GM12878 (cell line): ENCODE results near the gene DBI.

Experiments used
- CTCF ChIP-seq, 3 experiments: IDR thresholded peaks in 2 of 3; conservative IDR thresholded peaks in 1 of 3; 2 replicates each; pipeline ENCODE4 v1.5.1; 2011; ENCODE audit warnings: low read depth in 3 of 3, low read length in 3 of 3, mild to moderate bottlenecking in 3 of 3, control low read depth in 2 of 3, moderate library complexity in 2 of 3, inconsistent platforms in 1 of 3, mixed read lengths in 1 of 3; ENCODE audit not compliant: control insufficient read depth in 2 of 3, insufficient read depth in 1 of 3; ENCODE audit errors: extremely low read depth in 1 of 3
- IRF5 ChIP-seq: fragments of 450-650 bp; IDR thresholded peaks from 2 replicates; pipeline ENCODE4 v1.6.1; 2017; ENCODE audit warnings: borderline replicate concordance
- STAT3 ChIP-seq: IDR thresholded peaks from 2 replicates; pipeline ENCODE4 v1.6.1; 2011; ENCODE audit warnings: low read depth, low read length, improper control_type of control experiment
- TCF12 ChIP-seq: IDR thresholded peaks from 2 replicates; pipeline ENCODE4 v1.6.1; 2011; ENCODE audit warnings: low read depth, mild to moderate bottlenecking, low read length
- TCF3 ChIP-seq: IDR thresholded peaks from 2 replicates; pipeline ENCODE4 v1.6.1; 2012; ENCODE audit warnings: low read depth, mild to moderate bottlenecking, low read length, borderline replicate concordance; ENCODE audit not compliant: insufficient read depth
- YBX1 ChIP-seq: fragments of 450-650 bp; IDR thresholded peaks from 2 replicates; pipeline ENCODE4 v1.6.1; 2016; ENCODE audit warnings: antibody characterized with exemption
- TF ChIP-seq, protein P1 (sequence below): fragments of 450-650 bp; IDR thresholded peaks from 2 replicates; pipeline ENCODE4 v1.6.1; 2017; ENCODE audit warnings: mild to moderate bottlenecking

- TF ChIP-seq CTCF (IDR thresholded peaks at IDR 0.05 in 2 of 3, conservative IDR thresholded peaks at IDR 0.05 in 1 of 3; ENCODE audit: control insufficient read depth in 2 of 3, extremely low read depth in 1 of 3, insufficient read depth in 1 of 3, low read depth in 3 of 3, low read length in 3 of 3) (no peak), TCF12 (no peak), STAT3 (no peak), YBX1 (no peak), TCF3 (no peak), IRF5 (no peak)
- TF ChIP-seq, protein P1, sequence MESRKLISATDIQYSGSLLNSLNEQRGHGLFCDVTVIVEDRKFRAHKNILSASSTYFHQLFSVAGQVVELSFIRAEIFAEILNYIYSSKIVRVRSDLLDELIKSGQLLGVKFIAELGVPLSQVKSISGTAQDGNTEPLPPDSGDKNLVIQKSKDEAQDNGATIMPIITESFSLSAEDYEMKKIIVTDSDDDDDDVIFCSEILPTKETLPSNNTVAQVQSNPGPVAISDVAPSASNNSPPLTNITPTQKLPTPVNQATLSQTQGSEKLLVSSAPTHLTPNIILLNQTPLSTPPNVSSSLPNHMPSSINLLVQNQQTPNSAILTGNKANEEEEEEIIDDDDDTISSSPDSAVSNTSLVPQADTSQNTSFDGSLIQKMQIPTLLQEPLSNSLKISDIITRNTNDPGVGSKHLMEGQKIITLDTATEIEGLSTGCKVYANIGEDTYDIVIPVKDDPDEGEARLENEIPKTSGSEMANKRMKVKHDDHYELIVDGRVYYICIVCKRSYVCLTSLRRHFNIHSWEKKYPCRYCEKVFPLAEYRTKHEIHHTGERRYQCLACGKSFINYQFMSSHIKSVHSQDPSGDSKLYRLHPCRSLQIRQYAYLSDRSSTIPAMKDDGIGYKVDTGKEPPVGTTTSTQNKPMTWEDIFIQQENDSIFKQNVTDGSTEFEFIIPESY = no peak
These were observed 43.3 kb upstream of the DBI start for GRCh38 chr2:119323459-119323858.
